ENCODE measurements around the gene CDH4.
"Not testable (repeated sequence)": the region's sequence is repeated elsewhere in the genome, so short reads cannot be mapped to it uniquely, and the experiment has no call there.

The CDH4 gene

DNA sequence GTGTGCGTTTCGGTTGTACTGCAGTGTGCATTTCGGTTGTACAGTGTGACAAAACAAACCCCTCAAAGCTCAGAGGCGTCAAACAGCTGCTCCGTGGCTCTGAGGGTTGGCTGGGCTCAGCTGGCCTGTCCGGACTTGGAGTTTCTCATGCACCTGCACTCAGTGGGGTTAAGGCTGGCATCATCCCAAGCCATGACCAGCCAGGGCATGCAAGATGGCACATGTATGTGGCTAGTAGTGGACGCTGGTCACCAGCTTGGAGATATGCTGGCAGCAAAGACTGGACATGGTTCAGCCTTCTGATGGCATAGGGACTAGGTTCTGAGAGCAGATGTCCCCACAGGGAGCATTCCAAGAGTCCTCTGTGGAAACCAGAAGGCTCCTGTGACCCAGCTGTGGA lies 187.2 kb downstream of the CDH4 start:
- DNase-seq (ENCODE audit: low spot score): no peak

DNA sequence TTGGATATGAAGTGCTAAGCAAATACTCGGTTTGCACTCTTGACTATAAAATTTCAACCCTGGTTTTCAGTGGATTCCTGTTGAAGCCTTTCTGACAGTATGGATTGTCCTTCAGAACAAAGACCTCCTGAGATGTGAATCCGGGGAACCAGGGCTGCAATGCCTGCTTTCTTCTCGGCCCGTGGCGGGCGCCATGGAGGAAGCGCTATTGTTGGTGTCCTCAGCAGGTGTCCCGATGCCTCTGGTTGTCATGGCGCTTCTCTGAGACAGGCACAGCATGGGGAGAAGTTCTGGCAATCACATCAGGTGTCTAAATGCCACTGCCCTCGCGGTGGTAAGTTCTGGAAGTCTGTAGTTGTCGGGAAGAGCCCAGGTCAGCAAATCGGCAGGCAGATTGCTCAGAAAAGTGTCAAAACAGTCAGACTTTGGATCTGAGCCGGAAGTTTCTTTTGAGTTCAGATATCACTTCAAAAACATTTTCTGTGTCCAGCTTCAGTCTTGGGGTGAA lies 188.5 kb downstream of the CDH4 start:
- DNase-seq (ENCODE audit: low spot score): no peak

DNA sequence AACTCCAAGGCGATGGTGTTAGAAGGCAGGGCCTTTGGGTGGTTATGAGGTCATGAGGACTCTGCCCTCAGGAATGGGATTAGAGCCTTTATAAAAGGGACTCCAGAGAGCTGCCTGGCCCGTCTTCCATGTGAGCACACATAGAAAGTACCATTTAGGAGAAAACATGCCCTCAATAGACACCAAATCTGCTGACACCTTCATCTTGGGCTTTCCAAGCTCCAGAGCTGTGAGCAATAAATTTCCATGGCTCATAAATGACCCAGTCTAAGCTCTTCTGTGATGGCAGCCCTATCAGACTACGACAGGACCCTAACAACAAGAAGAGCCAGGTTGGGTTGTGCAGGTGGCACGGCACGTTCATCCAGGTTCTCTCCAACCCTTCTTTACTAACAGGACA lies 189.5 kb downstream of the CDH4 start:
- no peak for DNase-seq (ENCODE audit: low spot score)

DNA sequence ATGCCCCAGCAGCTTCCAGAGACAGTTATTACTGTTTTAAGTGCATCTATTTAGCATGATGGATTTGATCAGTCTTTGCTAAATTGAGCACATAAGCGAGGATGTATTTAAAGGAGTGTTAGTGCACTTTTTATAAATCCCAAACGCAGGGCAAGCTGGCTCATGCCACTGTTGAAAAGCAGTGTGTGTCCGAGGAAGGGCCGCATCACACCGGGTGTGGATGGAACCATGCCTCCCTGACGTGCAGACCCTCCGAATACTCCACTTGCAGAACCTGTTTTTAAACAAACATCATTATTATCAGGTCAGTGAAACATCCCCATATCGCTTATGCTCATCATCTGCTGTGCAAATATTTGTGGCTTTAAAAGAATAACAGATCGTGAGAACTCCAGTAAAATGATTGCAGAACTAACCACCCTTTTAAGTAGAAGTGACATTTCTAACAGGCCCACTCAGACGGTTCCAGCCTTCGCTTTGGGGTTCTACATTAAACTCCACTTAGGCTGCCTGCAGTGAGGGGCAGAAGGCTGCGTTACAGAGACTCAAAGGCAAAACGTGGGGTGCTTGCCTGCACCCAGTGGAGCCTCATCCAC lies 190.1 kb downstream of the CDH4 start:
- DNase-seq (ENCODE audit: low spot score): no peak

DNA sequence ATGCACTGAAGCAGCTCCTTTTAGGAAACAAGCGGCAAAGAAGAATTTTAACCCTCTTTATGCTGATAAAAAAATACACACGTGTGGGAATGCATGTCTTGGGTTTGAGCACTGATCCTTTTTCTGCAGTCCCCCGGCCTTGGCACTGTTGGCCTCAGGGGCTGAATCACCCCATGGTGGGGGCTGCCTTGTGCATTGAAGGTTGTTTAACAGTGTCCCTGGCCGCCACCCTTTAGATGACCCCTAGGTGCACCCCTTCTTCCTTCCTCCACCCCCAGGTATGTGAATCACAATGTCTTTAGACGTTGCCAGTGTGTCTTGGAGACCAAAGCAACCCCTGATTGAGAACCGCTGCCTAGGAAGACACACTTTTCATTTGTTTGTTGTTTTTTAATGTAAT lies 190.7 kb downstream of the CDH4 start:
- no peak for DNase-seq (ENCODE audit: low spot score)

DNA sequence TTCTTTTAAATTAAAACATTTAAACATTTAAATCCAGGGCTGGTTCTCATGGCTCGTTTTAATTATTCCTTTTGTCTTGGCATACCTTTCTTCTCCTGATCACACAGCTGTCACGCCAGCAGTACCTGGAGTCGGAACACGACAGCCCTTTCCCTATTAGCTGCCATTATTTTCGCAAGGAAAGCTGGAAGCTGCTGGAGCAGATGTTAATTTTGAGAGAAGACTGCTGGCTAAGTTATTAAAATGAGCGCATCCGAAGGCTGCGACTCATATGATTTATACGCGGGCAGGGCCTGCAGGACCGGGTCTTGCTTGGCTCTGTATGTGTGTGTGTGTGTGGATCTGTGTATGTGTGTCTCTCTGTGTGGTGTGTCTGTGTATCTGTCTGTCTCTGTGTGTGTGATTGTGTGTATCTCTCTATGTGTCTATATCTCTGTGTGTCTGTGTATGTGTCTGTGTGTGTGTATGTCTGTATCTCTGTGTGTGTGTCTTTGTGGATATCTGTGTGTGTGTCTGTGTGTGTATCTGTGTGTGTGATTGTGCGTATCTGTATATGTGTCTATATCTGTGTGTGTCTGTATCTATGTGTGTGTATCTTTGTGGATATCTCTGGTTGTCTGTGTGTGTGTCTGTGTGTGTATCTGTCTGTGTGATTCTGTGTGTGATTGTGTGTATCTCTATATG lies 191.5 kb downstream of the CDH4 start:
- DNase-seq (ENCODE audit: low spot score): no peak

DNA sequence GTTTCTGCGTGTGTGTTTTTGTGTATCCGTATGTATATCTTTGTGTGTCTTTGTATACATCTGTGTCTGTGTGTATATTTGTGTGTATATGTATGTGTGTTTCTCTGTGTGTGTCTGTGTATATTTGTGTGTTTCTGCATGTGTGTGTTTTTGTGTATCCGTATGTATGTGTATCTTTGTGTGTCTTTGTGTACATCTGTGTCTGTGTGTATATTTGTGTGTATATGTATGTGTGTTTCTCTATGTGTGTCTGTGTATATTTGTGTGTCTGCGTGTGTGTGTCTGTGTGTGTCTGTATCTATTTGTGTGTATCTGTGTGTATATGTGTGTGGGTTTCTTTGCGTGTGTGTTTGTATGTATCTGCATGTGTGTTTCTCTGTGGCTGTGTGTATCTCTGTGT lies 192.6 kb downstream of the CDH4 start:
- no peak for DNase-seq (ENCODE audit: low spot score)

DNA sequence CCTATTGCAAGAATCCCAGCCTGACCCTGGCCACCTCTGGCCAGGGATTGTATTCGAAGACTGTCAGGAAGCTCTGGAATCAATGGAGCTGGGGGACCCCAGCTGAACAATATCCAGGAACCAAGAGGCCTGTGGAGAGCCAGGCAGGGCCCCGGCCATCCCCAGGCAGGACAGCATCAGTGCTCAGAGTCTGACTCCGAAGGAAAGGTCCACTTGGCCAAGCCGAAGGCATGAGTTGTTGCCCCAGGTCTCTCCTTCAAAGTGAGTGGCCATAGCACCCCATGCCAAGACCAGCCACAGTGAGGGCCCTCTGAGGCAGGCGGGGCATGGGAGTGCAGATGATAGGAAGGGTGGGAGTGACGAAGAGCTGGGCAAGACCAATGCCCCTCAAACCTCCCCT lies 193.1 kb downstream of the CDH4 start:
- DNase-seq (ENCODE audit: low spot score): no peak

DNA sequence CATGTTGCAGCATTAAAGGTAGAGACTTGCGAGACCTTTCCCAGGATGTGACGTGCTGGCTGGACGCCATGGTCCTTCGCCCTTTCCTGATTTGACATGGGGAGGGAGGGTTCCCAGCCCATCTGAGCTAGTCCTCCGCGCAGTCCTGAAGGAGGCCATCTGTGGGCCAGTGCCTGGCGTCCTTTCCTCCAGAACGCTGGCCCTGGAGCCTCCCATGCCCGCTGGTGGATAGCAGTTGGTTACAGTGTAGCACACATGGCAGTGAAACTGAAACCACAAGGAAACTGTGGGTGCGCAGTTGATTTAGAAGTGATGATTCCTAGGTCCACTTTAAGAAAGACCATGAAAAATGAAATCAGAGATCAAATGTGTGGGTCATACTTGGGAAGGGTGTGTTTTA lies 193.7 kb downstream of the CDH4 start:
- no peak for DNase-seq (ENCODE audit: low spot score)

DNA sequence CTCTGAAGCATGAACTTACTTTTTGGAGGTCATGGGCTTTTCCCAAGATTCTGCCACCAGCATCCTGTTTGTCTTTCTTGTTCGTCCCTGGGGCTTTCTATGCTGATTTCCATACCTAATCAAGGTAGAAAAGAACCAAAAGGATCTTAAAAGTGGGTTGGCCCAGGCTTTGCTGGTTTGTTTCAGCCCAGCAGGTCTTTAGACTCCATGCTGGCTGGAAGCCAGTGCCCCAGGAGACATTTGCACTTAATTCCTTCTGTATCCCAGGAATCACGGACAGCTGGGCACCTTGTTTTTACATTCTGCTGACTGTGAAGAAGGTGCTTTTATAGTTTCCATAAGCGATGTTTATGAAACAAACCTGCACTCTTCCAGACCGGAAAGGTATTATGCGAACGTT lies 195.9 kb downstream of the CDH4 start:
- DNase-seq (ENCODE audit: low spot score): no peak

DNA sequence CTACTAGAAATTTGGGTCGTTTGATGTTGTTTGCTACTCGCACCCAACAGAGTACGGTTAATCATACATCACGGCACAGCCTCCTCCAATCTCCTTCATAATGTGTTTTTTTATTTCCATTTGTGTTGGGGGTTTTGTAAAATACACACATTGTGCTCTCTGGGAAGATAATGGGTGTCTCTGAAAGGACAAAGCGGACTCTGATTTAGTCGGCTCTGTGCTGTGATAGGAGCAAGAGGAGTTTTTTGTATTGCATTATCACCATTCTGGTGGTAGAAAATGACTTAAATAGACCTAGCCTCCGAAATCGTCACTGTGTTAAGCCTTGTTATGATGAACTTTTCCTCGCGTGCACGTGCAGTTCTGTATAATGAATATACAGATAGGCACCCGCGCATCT lies 196.3 kb downstream of the CDH4 start:
- DNase-seq (ENCODE audit: low spot score): no peak

DNA sequence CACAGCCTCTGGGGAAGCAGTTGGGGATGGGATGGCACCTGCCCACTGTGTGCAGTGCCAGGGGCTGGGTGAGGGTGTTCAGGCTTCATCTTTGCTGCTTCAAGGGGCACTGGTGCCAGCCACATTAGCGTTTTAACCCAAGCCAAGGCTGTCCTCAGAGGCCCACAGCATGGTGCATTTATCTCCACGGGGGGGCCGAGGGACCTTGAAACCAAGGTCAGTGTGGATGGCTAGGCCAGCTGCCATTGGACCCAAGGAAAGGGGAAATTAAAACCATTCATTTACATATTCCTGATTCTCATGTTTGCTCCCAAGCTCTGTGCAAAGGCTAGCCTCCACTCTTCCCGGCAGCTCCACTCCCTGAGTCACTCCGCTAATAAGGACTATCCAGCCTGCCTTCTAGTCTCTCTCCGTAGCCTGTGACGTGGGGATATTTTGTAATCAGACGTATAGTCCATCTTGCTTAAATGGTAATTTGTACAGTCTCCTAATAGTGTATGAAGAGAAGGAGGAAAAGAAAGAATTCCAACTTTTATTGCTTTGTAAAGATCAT lies 197.1 kb downstream of the CDH4 start:
- DNase-seq (ENCODE audit: low spot score): no peak

DNA sequence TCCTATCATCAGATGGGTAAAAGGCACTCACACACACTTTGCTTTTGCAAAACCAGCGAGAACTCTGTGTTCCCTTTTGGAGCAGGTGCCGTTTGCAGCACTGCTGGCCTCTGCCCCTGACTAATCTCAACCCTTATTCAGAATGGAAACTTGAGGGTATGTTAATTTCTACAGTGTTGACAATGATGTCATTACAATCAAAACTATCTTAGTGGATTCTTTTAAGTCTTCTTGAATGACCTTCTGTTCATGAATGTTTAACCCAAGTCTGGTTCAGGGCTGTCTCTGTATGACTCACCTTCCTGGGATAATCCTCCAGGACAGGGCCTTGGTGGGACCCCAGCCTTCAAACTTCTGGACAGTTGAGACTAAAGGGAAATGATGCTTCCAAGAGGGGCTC lies 197.9 kb downstream of the CDH4 start:
- DNase-seq (ENCODE audit: low spot score): no peak

DNA sequence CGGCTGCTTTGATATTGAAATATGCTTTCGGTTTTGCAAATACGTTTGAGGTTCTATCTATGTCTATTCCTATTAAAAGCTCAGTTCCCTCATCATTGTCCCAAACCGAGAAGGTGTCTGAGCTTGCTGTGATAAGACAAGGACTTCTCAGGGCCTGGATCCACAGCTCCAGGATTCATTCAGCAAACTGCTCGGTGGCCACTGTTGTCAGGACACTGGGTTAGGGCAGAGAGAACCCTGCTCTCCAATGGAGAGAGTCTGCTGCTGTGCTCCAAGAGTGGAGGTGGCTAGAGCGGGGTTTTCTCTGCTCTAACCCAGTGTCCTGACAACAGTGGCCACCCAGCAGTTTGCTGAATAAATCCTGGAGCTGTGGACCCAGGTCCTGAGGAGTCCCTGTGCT lies 198.5 kb downstream of the CDH4 start:
- no peak for DNase-seq (ENCODE audit: low spot score)

DNA sequence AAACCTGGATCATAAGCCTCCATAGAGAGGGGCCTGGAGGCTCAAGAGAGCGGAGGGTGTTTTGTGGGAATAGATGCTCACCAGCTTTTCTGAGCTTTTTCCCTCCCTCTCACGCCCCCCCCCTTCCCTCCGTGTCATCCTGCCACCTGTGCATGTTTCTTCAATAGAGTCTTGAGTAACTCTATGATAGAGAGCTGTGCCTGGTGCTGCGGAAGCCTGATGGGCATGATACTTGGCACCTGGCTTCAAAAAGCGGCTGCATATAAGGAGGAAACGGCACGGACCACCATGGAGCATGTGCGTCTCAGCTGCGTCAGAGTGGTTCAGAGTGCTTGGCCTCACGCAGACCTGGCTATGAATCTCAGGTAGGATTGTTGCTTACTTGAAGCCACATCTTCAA lies 198.9 kb downstream of the CDH4 start:
- DNase-seq (ENCODE audit: low spot score): no peak

DNA sequence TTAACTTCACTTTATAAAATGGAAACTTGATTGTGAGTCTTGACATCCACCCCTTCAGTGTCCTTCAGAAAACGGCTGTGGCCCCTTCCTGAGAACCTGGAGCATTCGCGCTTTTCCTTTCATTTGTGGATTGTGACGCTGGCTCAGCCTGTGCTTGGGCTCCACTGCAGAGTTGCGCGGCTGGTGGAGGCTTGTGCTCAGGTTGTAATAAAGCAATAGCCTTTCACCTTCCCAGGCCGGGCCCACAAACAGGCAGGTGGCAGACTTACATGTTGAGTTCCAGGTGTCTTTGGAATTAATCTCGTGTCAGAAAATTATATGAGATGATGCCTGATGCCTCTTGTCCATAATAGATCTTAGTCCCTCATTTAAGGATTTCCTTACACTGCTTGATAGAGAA lies 199.9 kb downstream of the CDH4 start:
- DNase-seq (ENCODE audit: low spot score): no peak

DNA sequence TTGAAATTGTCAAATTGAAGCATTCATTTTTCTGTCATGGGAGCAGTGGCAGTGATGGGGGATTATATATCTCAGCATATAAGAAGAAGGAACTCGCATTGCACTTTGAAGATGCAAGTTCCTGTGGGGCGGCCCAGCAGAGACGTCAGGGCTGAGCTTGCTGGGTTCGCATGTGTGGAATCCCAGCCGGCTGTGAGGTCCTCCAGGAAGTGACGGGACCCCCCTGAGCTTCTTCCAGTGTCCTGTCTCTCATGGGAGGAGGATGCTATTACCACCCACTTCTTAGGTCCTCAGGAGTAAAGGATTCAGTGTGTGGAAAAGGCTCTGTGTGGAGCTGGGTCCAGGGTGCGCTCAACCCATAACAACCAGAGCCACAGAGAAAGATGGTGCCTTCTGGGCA lies 201.2 kb downstream of the CDH4 start:
- no peak for DNase-seq (ENCODE audit: low spot score)

DNA sequence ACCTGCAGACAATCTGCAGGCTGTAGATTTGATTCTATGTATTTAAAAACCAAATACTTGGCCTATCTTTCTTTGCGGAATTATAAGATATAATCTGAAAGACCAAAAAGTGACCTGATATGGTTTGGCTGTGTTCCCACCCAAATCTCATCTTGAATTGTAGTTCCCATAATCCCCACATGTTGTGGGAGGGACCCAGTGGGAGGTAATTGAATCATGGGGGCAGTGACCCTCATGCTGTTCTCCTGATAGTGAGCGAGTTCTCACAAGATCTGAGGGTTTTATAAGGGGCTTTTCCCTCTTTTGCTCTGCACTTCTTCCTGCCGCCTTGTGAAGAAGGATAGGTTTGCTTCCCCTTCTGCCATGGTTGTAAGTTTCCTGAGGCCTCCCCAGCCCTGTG lies 201.6 kb downstream of the CDH4 start:
- not testable (repeated sequence) for DNase-seq (ENCODE audit: low spot score)

DNA sequence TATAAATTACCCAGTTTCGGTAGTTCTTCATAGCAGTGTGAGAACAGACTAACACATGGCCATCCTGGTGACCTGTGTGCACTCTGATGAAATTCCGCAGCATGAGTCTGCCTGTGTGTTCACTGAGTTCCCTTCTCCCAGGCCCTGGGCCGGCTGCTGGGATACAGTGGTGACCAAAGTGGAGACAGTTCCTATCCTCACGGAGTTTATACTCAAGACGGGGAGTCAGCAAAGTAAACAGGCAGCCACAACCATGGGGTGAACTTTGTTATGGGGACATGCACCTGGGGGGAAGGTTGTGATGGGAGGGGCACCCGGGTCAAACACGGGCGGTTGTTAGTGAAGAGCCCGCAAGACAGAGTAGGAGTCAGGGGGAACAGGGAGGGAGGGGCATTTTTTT lies 202.0 kb downstream of the CDH4 start:
- DNase-seq (ENCODE audit: low spot score): no peak

DNA sequence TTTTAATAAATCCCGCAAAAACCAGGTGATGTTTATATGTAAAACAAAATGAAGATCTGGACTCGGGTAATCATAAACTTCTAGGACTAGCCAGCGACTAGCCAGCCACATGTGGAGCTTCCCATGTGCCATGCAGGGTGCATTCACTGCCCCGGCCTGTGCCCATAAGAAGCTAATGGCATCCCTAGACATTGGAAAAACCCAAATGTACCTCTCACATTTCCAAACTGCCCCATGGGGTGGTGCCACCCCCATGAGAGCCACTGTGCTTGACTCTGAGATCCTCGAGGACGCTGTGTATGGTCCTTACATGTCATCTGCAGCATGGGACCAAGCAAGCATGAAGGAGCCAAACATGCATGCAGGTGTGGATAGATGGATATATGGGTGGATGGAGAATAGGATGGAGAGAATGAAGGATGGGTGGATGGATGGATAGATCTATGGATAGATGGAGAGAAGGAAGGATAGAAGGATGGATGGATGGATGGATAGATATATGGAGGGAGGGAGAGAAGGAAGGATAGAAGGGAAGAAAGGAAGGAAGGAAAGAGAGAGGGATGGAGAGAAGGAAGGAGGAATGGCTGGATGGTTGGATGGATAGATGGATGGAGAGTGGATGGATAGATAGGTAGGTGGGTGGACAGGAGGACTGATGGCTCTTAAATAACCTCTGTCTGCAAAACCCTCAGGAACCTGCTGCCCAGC lies 203.6 kb downstream of the CDH4 start:
- no peak for DNase-seq (ENCODE audit: low spot score)

DNA sequence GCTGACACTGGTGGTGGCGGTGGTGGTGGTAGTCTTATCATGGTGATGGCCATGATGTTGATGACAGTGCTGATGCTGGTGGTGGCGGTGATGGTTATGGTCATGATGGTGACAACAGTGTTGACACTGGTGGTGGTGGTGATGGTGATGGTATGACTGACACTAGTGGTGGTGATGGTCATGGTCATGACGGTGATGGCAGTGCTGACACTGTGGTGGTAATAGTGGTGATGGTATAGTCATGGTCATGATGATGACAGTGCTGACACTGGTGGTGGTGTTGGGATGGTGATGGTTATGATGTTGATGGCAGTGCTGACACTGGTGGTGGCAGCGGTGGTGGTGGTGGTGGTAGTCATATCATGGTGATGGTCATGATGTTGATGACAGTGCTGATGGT lies 205.7 kb downstream of the CDH4 start:
- DNase-seq (ENCODE audit: low spot score): no peak

DNA sequence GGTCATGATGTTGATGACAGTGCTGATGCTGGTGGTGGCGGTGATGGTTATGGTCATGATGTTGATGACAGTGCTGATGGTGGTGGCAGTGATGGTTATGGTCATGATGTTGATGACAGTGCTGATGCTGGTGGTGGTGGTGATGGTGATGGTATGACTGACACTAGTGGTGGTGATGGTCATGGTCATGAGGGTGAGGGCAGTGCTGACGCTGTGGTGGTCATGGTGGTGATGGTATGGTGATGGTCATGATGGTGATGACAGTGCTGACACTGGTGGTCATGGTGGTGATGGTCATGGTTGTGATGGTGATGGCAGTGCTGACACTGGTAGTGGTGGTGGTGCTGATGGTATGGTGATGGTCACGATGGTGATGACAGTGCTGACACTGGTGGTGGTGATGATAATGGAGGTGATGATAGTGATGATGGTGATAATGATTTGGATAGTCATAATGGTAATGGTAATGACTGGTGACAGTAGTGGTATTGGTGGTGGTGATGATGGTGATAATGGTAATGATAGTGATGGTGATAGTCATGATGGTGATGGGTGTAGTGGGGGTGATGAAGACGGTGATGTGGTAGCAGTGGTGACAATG lies 206.2 kb downstream of the CDH4 start:
- DNase-seq (ENCODE audit: low spot score): no peak

DNA sequence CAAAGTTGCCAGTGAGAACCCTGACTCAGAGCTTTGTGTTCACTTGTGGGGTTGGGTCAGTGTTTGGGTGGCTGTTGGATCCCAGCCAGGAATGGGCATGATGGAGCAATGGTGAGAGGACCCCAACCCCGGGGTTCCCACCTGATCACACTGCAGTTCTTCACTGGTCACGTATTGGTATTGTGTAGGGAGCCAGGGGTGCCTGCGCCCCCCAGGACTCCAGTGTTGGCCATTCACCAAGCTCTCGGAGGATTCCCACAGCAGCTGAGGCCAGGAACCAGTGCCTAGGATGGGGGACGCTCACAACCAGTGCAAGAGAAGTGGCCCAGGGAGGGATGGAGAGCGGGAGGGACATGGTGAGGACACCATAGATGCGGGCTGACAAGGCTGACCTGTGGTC lies 207.2 kb downstream of the CDH4 start:
- no peak for DNase-seq (ENCODE audit: low spot score)

Measured in left forelimb (tissue), 1 donor.